H9 (cell line): ENCODE measurements around the gene HSD17B13. TPM values are rescaled to one million over a fixed set of nuclear protein-coding genes. Genes with fewer than 3 reads are reported as not detected.

ENCODE experiments used
- DNase-seq: peaks from one replicate; pipeline ENCODE4 v3.0.0-alpha.2; 2017
- H2AFZ ChIP-seq: one replicate; pipeline ENCODE4 v1.6.1; 2013; ENCODE audit warnings: mild to moderate bottlenecking, low read length, control low read depth, moderate library complexity
- H2AK5ac ChIP-seq: 2 replicates; pipeline ENCODE4 v1.6.1; 2013; ENCODE audit warnings: low read length, control low read depth, mixed read lengths; ENCODE audit not compliant: insufficient read length
- H2BK120ac ChIP-seq: one replicate; pipeline ENCODE4 v1.6.1; 2013; ENCODE audit warnings: low read depth, mild to moderate bottlenecking, low read length, control low read depth, inconsistent platforms; ENCODE audit not compliant: poor library complexity, severe bottlenecking
- H2BK12ac ChIP-seq: 2 replicates; pipeline ENCODE4 v1.6.1; 2013; ENCODE audit warnings: low read length, control low read depth, mixed read lengths, low read depth; ENCODE audit not compliant: insufficient read length
- H2BK15ac ChIP-seq: 2 replicates; pipeline ENCODE4 v1.6.1; 2013; ENCODE audit warnings: low read depth, low read length, control low read depth
- H2BK20ac ChIP-seq: one replicate; pipeline ENCODE4 v1.6.1; 2013; ENCODE audit warnings: low read depth, mild to moderate bottlenecking, low read length, control low read depth, inconsistent platforms; ENCODE audit not compliant: poor library complexity, severe bottlenecking
- H2BK5ac ChIP-seq: 2 replicates; pipeline ENCODE4 v1.6.1; 2013; ENCODE audit warnings: low read length, control low read depth, mixed read lengths; ENCODE audit not compliant: insufficient read length
- H3K14ac ChIP-seq: 2 replicates; pipeline ENCODE4 v1.6.1; 2013; ENCODE audit warnings: low read length, control low read depth; ENCODE audit not compliant: insufficient read depth
- H3K18ac ChIP-seq: 2 replicates; pipeline ENCODE4 v1.6.1; 2013; ENCODE audit warnings: low read depth, mild to moderate bottlenecking, mixed read lengths, low read length, control low read depth; ENCODE audit not compliant: insufficient read length
- H3K23ac ChIP-seq: 2 replicates; pipeline ENCODE4 v1.6.1; 2013; ENCODE audit warnings: low read length, control low read depth, mixed read lengths, low read depth; ENCODE audit not compliant: insufficient read length
- H3K23me2 ChIP-seq: 2 replicates; pipeline ENCODE4 v1.6.1; 2013; ENCODE audit warnings: low read depth, mild to moderate bottlenecking, mixed read lengths, low read length, control low read depth; ENCODE audit not compliant: insufficient read length, poor library complexity, severe bottlenecking
- H3K27ac ChIP-seq: 2 replicates; pipeline ENCODE4 v1.5.1; 2013; ENCODE audit warnings: low read length, control low read depth, mixed read lengths, low read depth; ENCODE audit not compliant: insufficient read length
- H3K27me3 ChIP-seq: 2 replicates; pipeline ENCODE4 v1.6.1; 2013; ENCODE audit warnings: low read length, control low read depth, inconsistent platforms; ENCODE audit not compliant: insufficient read depth
- H3K4ac ChIP-seq: 2 replicates; pipeline ENCODE4 v1.6.1; 2013; ENCODE audit warnings: low read depth, mild to moderate bottlenecking, control low read depth, inconsistent platforms, low read length, moderate library complexity
- H3K4me1 ChIP-seq: 2 replicates; pipeline ENCODE4 v1.6.1; 2013; ENCODE audit warnings: low read length, control low read depth, inconsistent platforms; ENCODE audit not compliant: insufficient read depth
- H3K4me2 ChIP-seq: 2 replicates; pipeline ENCODE4 v1.6.1; 2013; ENCODE audit warnings: low read length, control low read depth, mixed read lengths; ENCODE audit not compliant: insufficient read length, insufficient read depth
- H3K56ac ChIP-seq: 2 replicates; pipeline ENCODE4 v1.6.1; 2013; ENCODE audit warnings: low read depth, mild to moderate bottlenecking, mixed read lengths, low read length, control low read depth; ENCODE audit not compliant: insufficient read length
- H3K79me1 ChIP-seq: 2 replicates; pipeline ENCODE4 v1.6.1; 2013; ENCODE audit warnings: low read depth, mild to moderate bottlenecking, moderate library complexity, low read length, control low read depth, inconsistent platforms; ENCODE audit not compliant: insufficient read depth, poor library complexity, severe bottlenecking
- H3K79me2 ChIP-seq: 2 replicates; pipeline ENCODE4 v1.6.1; 2013; ENCODE audit warnings: low read length, control low read depth, inconsistent platforms; ENCODE audit not compliant: insufficient read depth
- H3K9ac ChIP-seq: 2 replicates; pipeline ENCODE4 v1.6.1; 2013; ENCODE audit warnings: low read length, control low read depth, mixed read lengths; ENCODE audit not compliant: insufficient read length; ENCODE audit errors: extremely low read depth
- H3K9me3 ChIP-seq: one replicate; pipeline ENCODE4 v1.6.1; 2013; ENCODE audit warnings: low read depth, low read length, inconsistent platforms; ENCODE audit not compliant: control insufficient read depth
- H3T11ph ChIP-seq: one replicate; pipeline ENCODE4 v1.6.1; 2013; ENCODE audit warnings: mild to moderate bottlenecking, low read length, control low read depth, inconsistent platforms
- H4K20me1 ChIP-seq: one replicate; pipeline ENCODE4 v1.6.1; 2013; ENCODE audit not compliant: control insufficient read depth, insufficient read length, insufficient read depth
- H4K5ac ChIP-seq: 2 replicates; pipeline ENCODE4 v1.6.1; 2013; ENCODE audit warnings: low read depth, mild to moderate bottlenecking, mixed read lengths, low read length, control low read depth; ENCODE audit not compliant: insufficient read length
- H4K8ac ChIP-seq: replicated peaks from 2 replicates; pipeline ENCODE4 v1.6.1; 2013; ENCODE audit warnings: low read length, control low read depth, mixed read lengths, low read depth; ENCODE audit not compliant: insufficient read length
- H4K91ac ChIP-seq: 2 replicates; pipeline ENCODE4 v1.6.1; 2013; ENCODE audit warnings: low read depth, mild to moderate bottlenecking, moderate library complexity, mixed read lengths, low read length, control low read depth; ENCODE audit not compliant: insufficient read length
- H3K27ac Mint-ChIP-seq, 3 experiments: 2 replicates in 2 of 3; 3 replicates in 1 of 3; pipeline ENCODE4 v1.8.0; 2020 to 2021; ENCODE audit warnings: mixed read lengths in 3 of 3, mild to moderate bottlenecking in 1 of 3, moderate library complexity in 1 of 3
- H3K27me3 Mint-ChIP-seq: 2 replicates; pipeline ENCODE4 v1.8.0; 2021; ENCODE audit warnings: low read depth, mild to moderate bottlenecking, moderate library complexity, mixed read lengths
- H3K36me3 Mint-ChIP-seq, 3 experiments: 2 replicates in 2 of 3; 3 replicates in 1 of 3; pipeline ENCODE4 v1.8.0; 2020 to 2021; ENCODE audit warnings: low read depth in 3 of 3, mixed read lengths in 3 of 3; ENCODE audit not compliant: insufficient read depth in 1 of 3
- H3K4me1 Mint-ChIP-seq, 2 experiments: 2 replicates each; pipeline ENCODE4 v1.8.0; 2020; ENCODE audit warnings: mixed read lengths in 2 of 2
- H3K4me3 Mint-ChIP-seq, 2 experiments: 2 replicates in 1 of 2; 3 replicates in 1 of 2; pipeline ENCODE4 v1.8.0; 2020 to 2021; ENCODE audit warnings: mild to moderate bottlenecking in 2 of 2, mixed read lengths in 2 of 2, moderate library complexity in 1 of 2
- H3K9me3 Mint-ChIP-seq, 2 experiments: 2 replicates in 1 of 2; 3 replicates in 1 of 2; pipeline ENCODE4 v1.8.0; 2020; ENCODE audit warnings: mild to moderate bottlenecking in 2 of 2, mixed read lengths in 2 of 2, moderate library complexity in 1 of 2
- CTCF ChIP-seq: fragments of 200-600 bp; sonication (generic); conservative IDR thresholded peaks from 3 replicates; pipeline ENCODE4 v1.8.0; 2021; ENCODE audit warnings: antibody characterized with exemption, mild to moderate bottlenecking
- WGBS: extraction: QIAGEN DNeasy Blood & Tissue Kit; methylation state at CpG from one replicate; pipeline ENCODE4 v1.1.7; 2013; ENCODE audit warnings: missing lambda C conversion rate, low lambda C conversion rate, mixed read lengths; ENCODE audit not compliant: insufficient read length; ENCODE audit errors: extremely low coverage; 5-methylcytosine and 5-hydroxymethylcytosine counted together
- total RNA-seq: library from RNA; stranded (reverse); gene quantifications from 2 replicates; pipeline ENCODE4 v1.2.1, GENCODE V29; 2021

The HSD17B13 gene
- total RNA-seq, 1 experiment from 2014 or later: not detected

- TF ChIP-seq CTCF: no peak
- H2BK15ac ChIP-seq: no peak overlapping the region
- no CpG with 5 or more reads among the region's 1 CpG for WGBS
Observed at GRCh38 chr4:87317527-87317926, 5.2 kb downstream of the HSD17B13 start.

More at GRCh38 chr4:87317527-87317926, 5.2 kb downstream of the HSD17B13 start:
- Mint-ChIP-seq H3K9me3 (no peaks in the 10 kb centered on the region), H3K27ac (no peak overlapping the region), H3K4me3 (no peak overlapping the region), H3K27me3 (no peaks in the 10 kb centered on the region), H3K36me3 (no peaks in the 10 kb centered on the region; a peak in 1 of 7 replicates), H3K4me1 (no peaks in the 10 kb centered on the region)
- DNase-seq: no peak
- Histone ChIP-seq H3K56ac (no peak overlapping the region), H3K4me2 (no peak overlapping the region), H4K8ac (no peak overlapping the region), H4K5ac (no peak overlapping the region), H3K79me1 (no peaks in the 10 kb centered on the region), H4K20me1 (no peaks in the 10 kb centered on the region), H3K9ac (no peak overlapping the region), H3K27me3 (no peaks in the 10 kb centered on the region), H2AFZ (no peak overlapping the region), H3K23me2 (no peaks in the 10 kb centered on the region), H3K9me3 (no peaks in the 10 kb centered on the region), H2AK5ac (no peak overlapping the region), H3K4me1 (no peaks in the 10 kb centered on the region), H3T11ph (no peak overlapping the region), H3K4ac (no peak overlapping the region), H2BK120ac (no peak overlapping the region), H3K79me2 (no peaks in the 10 kb centered on the region), H2BK5ac (no peak overlapping the region), H3K14ac (no peak overlapping the region), H4K91ac (no peak overlapping the region), H2BK12ac (no peak overlapping the region), H3K27ac (no peak overlapping the region), H2BK20ac (no peak overlapping the region), H3K18ac (no peak overlapping the region), H3K23ac (no peak overlapping the region)
